Activated CD8-positive, alpha-beta memory T cell treated with anti-CD3 and anti-CD28 coated beads for 48 hours (primary cell): Measurements from ENCODE around the gene APRT.

Experiments used
- DNase-seq, 3 experiments: peaks; one replicate each; pipeline ENCODE4 v3.0.0-alpha.2; 2020; ENCODE audit warnings: low read depth in 2 of 3, low spot score in 2 of 3

The APRT gene

DNA sequence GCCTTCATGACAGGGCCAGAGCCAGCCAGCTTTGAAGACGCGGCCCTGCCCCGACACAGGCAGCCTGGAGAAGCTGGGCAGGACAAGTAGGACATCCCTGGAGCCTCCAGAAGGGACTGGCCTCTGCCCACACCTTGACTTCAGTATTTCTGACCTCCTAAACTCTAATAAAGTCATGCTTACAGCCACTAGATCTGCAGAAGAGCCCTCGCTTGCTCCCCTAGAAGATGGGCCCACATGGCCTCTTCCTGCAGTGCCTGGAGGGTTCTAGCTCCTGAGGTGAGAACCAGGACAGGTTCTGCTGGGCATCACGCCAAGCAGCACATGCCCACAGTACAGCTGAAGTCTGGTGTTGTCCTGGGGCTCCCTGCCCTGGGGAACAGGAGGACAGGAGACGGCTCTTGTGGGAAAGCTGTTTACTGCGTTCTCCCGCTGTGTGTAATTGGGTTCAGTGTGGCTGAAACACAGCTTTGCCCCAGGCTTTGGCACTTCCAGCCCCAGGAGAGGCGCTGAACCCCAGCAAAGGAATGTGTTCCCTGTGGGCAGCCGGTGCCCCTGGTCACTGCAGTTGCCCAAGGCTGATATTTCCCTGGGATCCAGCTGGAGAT is 2.6 kb downstream of the APRT start:
- no peak for DNase-seq

- DNase-seq = no peak
Observed at GRCh38 chr16:88807626-88808453, 3.9 kb downstream of the APRT start.

GRCh38 chr16:88807142-88807625 is 4.5 kb downstream of the APRT start:
- DNase-seq = no peak

DNA sequence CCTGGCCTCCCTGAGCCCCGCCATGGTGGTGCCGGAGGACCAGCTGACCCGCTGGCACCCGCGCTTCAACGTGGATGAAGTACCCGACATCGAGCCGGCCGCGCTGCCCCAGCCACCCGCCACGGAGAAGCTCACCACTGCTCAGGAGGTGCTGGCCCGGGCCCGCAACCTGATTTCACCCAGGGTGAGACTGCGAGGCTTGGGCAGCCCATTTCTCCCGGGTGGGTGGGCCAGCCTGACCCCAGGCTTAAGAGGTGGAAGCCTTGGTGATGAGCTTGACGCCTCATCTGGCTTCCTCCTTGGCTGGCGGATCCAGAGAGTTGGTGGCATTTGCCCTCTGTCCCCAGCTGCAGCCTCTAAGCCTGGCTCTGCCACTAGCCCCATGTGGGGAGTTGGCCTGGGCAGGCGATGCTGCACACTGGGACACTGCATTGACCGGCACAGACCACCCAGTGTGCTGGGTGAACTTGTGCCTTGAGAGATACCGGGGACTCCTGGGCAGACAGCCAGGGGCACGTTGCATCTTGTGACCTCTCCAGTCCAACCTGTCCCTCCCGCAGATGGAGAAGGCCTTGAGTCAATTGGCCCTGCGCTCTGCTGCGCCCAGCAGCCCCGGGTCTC is 5.1 kb downstream of the APRT start:
- DNase-seq = no peak

- DNase-seq = no peak
Observed at GRCh38 chr16:88805887-88806393, 5.8 kb downstream of the APRT start.

GRCh38 chr16:88805340-88805715 is 6.4 kb downstream of the APRT start:
- DNase-seq = no peak

DNA sequence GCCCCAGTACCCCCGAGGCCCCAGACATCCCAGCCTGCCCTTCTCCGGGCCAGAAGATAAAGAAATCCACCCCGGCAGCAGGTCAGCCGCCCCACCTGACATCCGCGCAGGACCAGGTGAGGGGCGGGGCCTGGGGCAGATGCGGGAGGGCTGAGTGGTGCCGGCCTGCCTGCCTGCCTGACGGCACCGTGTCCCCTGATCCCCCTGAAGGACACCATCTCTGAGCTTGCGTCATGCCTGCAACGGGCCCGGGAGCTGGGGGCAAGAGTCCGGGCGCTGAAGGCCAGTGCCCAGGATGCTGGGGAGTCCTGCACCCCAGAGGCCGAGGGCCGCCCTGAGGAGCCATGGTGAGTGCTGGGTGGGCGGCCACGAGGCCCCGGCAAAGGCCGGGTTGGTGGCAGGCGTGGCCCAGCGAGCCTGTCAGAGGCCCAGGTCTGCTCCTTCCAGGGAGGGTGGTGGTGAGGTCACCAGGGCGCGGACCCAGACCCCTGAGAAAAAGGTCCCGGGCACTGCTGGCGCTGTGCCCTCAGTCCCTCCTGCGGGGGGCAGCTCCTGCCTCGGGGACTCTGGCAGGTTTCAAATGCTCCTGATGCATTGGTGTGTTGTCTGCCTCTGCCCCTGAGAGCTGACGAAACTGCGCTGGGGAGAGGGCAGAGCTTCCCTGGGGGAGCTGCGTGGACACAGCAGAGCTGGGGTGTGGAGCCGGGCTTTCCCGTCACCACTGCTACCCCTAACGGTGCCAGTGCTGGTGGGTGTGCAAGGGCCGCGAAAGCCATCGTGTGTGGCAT is 7.0 kb downstream of the APRT start:
- DNase-seq = no peak

DNA sequence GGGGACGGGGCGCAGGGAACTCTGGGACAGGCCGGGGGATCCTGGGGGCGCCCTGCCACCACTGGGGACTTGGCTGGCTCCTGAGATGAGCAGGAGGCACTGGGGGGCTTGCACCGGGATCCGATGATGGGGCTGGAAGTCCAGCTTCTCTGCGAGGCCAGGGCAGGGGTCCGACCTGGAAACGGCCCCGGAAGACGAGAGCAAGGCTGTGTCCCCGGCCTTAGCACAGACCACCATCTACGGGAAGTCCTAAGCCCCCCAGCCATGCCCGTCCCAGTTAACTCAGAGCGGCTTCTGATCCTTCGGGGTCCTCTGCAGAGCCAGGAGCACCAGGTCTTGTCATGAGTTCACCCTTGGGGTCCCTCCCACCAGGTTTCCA is 7.6 kb downstream of the APRT start:
- no peak for DNase-seq

- peak in 2 of 3 experiments; percentile 83 to 88 for DNase-seq
Observed at GRCh38 chr16:88803264-88803987, 8.3 kb downstream of the APRT start, which contains the start of gene CDT1. Gene CDT1, plus strand, starts transcription at chr16:88803789. Its CDS starts 43 bp downstream, at chr16:88803832.

DNA sequence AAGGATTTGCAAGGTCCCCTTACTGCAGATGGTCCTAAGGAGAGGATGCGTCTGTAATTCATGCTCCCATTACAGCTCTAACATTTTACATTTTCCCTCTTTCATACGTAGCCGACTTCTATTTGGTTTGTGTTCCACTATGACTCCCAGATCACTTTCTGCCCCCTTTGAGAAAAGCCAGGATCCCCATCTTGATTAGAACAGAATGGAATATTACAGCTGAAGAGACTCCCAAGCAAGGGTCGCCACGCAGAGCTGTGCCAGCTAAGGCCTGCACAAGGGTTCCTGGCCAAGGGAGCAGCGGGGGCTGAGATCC is 11.5 kb downstream of the APRT start:
- DNase-seq = no peak

GRCh38 chr16:88799569-88800276 is 12.0 kb downstream of the APRT start:
- DNase-seq = no peak

- no peak for DNase-seq
Observed at GRCh38 chr16:88798772-88799455, 12.8 kb downstream of the APRT start.

DNA sequence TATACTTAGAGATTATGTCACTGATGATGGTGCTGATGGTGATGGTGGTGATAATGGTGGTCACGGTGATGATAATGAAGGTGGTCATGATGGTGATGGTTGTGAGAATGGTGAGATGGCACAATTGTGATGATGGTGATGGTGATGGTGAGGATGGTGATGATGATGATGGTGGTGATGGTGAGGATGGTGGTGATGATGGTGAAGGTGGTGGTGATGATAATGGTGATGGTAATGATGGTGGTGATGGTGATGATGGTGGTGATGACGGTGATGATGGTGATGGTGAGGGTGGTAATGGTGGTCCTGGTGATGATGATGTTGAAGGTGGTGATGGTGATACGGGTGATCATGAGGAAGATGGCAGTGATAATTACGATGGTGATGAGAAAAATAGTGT is 13.7 kb downstream of the APRT start:
- DNase-seq = no peak

GRCh38 chr16:88796278-88796677 is 15.4 kb downstream of the APRT start:
- DNase-seq = no peak

DNA sequence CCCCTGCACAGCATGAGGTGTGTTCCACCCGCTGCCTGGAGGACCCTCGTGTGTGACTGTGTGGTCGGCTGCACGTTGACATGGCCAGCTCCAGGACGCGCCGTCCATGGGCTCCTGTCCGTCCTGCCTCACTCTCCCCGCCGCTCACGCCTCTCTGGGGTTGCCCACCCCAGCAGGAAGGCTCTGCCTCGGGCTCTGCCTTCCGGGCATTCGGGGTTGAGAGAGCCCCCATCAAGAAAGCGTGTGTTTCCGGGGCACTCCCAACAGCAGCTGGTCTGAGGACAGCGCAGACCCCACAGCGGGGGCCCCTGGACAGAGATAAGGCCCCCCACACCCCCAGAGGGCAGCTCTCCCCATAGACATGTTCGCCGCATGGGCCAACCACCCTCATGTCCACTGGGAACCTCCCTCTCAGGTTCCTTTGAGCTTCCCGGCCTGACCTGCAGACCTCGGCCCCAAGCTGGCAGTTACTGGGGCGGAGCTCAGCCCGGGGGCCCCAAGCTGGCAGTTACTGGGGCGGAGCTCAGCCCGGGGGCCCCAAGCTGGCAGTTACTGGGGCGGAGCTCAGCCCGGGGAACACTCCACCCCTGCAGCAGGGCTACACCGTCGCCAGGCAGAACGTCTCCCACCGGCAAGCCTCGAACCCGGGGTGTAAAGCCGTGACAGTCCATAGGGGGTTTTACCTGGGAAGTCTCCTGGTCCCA is 18.3 kb downstream of the APRT start:
- no peak for DNase-seq

DNA sequence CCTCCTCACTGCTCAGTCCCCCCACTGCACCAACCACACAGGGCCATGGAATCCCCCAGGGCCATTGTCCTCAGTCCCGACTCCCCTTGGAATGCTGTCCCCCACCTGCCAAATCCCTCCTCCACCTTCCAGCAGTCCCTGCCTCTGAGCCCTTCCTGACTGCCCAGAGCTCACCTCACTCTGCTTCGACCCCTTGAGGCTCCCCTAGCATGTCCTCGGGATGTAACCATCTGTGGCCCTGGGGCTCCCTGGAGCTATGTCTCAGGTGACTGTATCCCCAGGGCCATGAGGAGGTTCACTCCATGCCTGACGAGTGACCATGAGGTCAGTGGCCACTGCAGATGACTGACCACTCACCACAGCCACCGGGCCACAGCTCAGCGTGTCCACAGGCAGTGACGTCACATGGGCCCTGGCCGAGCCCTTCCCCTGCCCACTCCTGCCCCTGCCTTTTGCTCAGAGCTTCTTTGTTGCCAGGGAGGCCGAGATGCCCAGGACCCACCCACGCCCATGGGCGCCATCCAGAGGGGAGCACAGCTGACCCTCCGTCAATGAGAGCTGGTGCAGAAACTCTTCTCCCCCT is 19.0 kb downstream of the APRT start:
- no peak for DNase-seq

- DNase-seq = no peak
Observed at GRCh38 chr16:88792078-88792550, 19.6 kb downstream of the APRT start.
